Fibroblast of lung (primary cell): ENCODE measurements around the gene MBNL2. TPM values are rescaled to one million over a fixed set of nuclear protein-coding genes. Genes with fewer than 3 reads are reported as not detected.

Experiments
- DNase-seq, 2 donors: peaks; one replicate each; pipeline versions ENCODE4 v3.0.0 to v3.0.0-alpha.2; 2010; ENCODE audit warnings: low read depth in 2 of 2
- H2AFZ ChIP-seq: 2 replicates; pipeline ENCODE4 v1.5.1; 2012; ENCODE audit warnings: low read length, control low read depth, inconsistent platforms
- H3K27ac ChIP-seq: 2 replicates; pipeline ENCODE4 v1.5.1; 2011; ENCODE audit warnings: low read length, control low read depth; ENCODE audit not compliant: insufficient read depth
- H3K27me3 ChIP-seq: 2 replicates; pipeline ENCODE4 v1.5.1; 2011; ENCODE audit warnings: mild to moderate bottlenecking, low read length; ENCODE audit not compliant: control insufficient read depth, insufficient read depth
- H3K36me3 ChIP-seq: 2 replicates; pipeline ENCODE4 v1.5.1; 2011; ENCODE audit warnings: low read length; ENCODE audit not compliant: control insufficient read depth, insufficient read depth
- H3K4me1 ChIP-seq: 2 replicates; pipeline ENCODE4 v1.5.1; 2011; ENCODE audit warnings: low read length; ENCODE audit not compliant: control insufficient read depth, insufficient read depth; ENCODE audit errors: extremely low read depth
- H3K4me2 ChIP-seq: 2 replicates; pipeline ENCODE4 v1.5.1; 2011; ENCODE audit warnings: low read length, control low read depth; ENCODE audit not compliant: insufficient read depth; ENCODE audit errors: extremely low read depth
- H3K4me3 ChIP-seq, 4 experiments: fragments of 200-600 bp in 1 of 4; sonication (generic) in 1 of 4; replicated peaks in 1 of 4; 2 replicates each; pipeline ENCODE4 v1.5.1; 2011 to 2016; ENCODE audit warnings: low read length in 4 of 4, low read depth in 3 of 4, mild to moderate bottlenecking in 3 of 4, control low read depth in 2 of 4, inconsistent platforms in 1 of 4, mixed read lengths in 1 of 4; ENCODE audit not compliant: insufficient read depth in 1 of 4; ENCODE audit errors: control extremely low read depth in 1 of 4
- H3K79me2 ChIP-seq: 2 replicates; pipeline ENCODE4 v1.5.1; 2012; ENCODE audit warnings: mild to moderate bottlenecking, low read length, inconsistent platforms; ENCODE audit not compliant: control insufficient read depth, insufficient read depth
- H3K9ac ChIP-seq: 2 replicates; pipeline ENCODE4 v1.5.1; 2011; ENCODE audit warnings: mild to moderate bottlenecking, low read length, control low read depth; ENCODE audit not compliant: insufficient read depth
- H3K9me3 ChIP-seq: 2 replicates; pipeline ENCODE4 v1.5.1; 2012; ENCODE audit warnings: low read depth, low read length; ENCODE audit not compliant: control insufficient read depth, insufficient read depth
- H4K20me1 ChIP-seq: 2 replicates; pipeline ENCODE4 v1.5.1; 2011; ENCODE audit warnings: low read length; ENCODE audit not compliant: control insufficient read depth, insufficient read depth; ENCODE audit errors: extremely low read depth
- EZH2 ChIP-seq: IDR thresholded peaks from 2 replicates; pipeline ENCODE4 v1.5.1; 2012; ENCODE audit warnings: low read length, control low read depth, mild to moderate bottlenecking; ENCODE audit errors: missing control alignments
- polyA plus RNA-seq, 2 donors: library from polyadenylated mRNA; depleted of rRNA in 1 of 2; stranded (reverse) in 1 of 2; unstranded in 1 of 2; fragments of >200 nt; gene quantifications; 2 replicates each; pipeline ENCODE4 v1.2.1, GENCODE V29; 2011 to 2012; ENCODE audit warnings: missing spikeins in 1 of 2
- total RNA-seq: library from RNA; depleted of rRNA; stranded (reverse); fragments of >200 nt; gene quantifications from 2 replicates; pipeline ENCODE4 v1.2.1, GENCODE V29; 2014
- TF ChIP-seq, protein P1 (sequence below), 2 donors: IDR thresholded peaks in 1 of 2; conservative IDR thresholded peaks in 1 of 2; 1 replicate in 1 of 2; 2 replicates in 1 of 2; pipeline ENCODE4 v1.5.1; 2011 to 2012; ENCODE audit warnings: low read length in 2 of 2, control low read depth in 1 of 2, inconsistent platforms in 1 of 2, low read depth in 1 of 2, mild to moderate bottlenecking in 1 of 2

Gene MBNL2
- total and polyA plus RNA-seq, 2 donors (not counting 1 experiment from before 2014, with no cell fraction given): 48.9 to 61.1 TPM

GRCh38 chr13:97321101-97321500 lies 99.0 kb downstream of the MBNL2 start:
- Histone ChIP-seq H3K36me3 (no peaks in the 10 kb centered on the region), H3K9me3 (no peaks in the 10 kb centered on the region), H3K79me2 (peaks cover 26% of the 10 kb centered on the region), H4K20me1 (no peaks in the 10 kb centered on the region), H3K4me3 (no peak overlapping the region), H3K9ac (no peak overlapping the region), H3K4me1 (peaks cover 32% of the 10 kb centered on the region), H3K27ac (no peak overlapping the region), H3K27me3 (no peaks in the 10 kb centered on the region), H3K4me2 (no peak overlapping the region), H2AFZ (no peak overlapping the region)
- DNase-seq: no peak
- no peak for TF ChIP-seq EZH2
- TF ChIP-seq, protein P1, sequence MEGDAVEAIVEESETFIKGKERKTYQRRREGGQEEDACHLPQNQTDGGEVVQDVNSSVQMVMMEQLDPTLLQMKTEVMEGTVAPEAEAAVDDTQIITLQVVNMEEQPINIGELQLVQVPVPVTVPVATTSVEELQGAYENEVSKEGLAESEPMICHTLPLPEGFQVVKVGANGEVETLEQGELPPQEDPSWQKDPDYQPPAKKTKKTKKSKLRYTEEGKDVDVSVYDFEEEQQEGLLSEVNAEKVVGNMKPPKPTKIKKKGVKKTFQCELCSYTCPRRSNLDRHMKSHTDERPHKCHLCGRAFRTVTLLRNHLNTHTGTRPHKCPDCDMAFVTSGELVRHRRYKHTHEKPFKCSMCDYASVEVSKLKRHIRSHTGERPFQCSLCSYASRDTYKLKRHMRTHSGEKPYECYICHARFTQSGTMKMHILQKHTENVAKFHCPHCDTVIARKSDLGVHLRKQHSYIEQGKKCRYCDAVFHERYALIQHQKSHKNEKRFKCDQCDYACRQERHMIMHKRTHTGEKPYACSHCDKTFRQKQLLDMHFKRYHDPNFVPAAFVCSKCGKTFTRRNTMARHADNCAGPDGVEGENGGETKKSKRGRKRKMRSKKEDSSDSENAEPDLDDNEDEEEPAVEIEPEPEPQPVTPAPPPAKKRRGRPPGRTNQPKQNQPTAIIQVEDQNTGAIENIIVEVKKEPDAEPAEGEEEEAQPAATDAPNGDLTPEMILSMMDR (conservative IDR thresholded peaks at IDR 0.05 in 1 of 2, IDR thresholded peaks at IDR 0.05 in 1 of 2; ENCODE audit: low read depth in 1 of 2, low read length in 2 of 2): no peak

DNA sequence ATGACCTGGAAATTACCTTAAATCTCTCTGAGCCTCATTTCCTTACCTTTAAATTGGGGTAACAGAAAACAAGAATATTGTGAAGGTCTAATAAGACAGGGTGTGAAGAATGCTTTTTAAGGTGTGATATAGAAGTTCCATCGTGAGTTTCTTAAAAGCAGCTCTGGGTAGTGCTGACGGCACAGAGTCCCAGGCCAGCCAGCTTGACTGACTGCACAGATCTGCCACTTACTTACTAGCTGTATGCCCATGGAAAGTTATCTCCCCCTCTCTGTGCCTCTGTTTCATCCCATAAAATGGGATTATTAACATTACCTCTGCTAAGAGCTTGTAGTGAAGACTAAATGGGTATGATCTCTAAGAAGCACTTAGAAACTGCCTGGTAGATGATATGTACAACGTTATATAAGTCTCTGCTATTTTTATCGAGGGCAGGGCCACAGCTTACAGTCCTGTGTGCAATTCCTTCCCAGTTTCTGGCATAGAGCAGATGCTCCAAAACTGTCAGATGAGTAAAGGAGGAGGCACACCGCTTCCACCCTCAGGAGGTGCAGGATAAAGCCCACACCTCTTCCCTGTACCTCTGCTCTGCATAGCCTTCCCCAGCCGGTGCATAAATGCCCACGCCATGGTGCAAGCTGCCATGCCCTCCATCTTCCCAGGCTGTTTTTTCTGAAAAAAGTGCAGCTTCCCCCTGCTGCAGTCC lies 99.6 kb downstream of the MBNL2 start:
- no peak for TF ChIP-seq EZH2
- TF ChIP-seq, protein P1 (conservative IDR thresholded peaks at IDR 0.05 in 1 of 2, IDR thresholded peaks at IDR 0.05 in 1 of 2; ENCODE audit: low read depth in 1 of 2, low read length in 2 of 2): no peak
- no peak for DNase-seq

GRCh38 chr13:97322740-97323342 lies 100.7 kb downstream of the MBNL2 start:
- Histone ChIP-seq H3K27ac (peak overlapping the region; percentile 6), H3K9me3 (no peaks in the 10 kb centered on the region), H4K20me1 (no peaks in the 10 kb centered on the region), H3K27me3 (no peaks in the 10 kb centered on the region), H3K4me3 (no peak overlapping the region), H3K79me2 (peaks cover 26% of the 10 kb centered on the region), H2AFZ (no peak overlapping the region), H3K36me3 (no peaks in the 10 kb centered on the region), H3K4me2 (peak overlapping the region; percentile 30), H3K4me1 (peaks cover 33% of the 10 kb centered on the region), H3K9ac (no peak overlapping the region)
- DNase-seq: peak; percentile 60 to 63
- TF ChIP-seq, protein P1 (conservative IDR thresholded peaks at IDR 0.05 in 1 of 2, IDR thresholded peaks at IDR 0.05 in 1 of 2; ENCODE audit: low read depth in 1 of 2, low read length in 2 of 2): no peak
- TF ChIP-seq EZH2: no peak

More for the DNA sequence above, 99.6 kb downstream of the MBNL2 start:
- no peaks in the 10 kb centered on the region for H3K9me3 ChIP-seq
- no peak overlapping the region for H2AFZ ChIP-seq
- no peaks in the 10 kb centered on the region for H4K20me1 ChIP-seq
- H3K4me3 ChIP-seq: no peak overlapping the region
- H3K9ac ChIP-seq: no peak overlapping the region
- H3K79me2 ChIP-seq: peaks cover 24% of the 10 kb centered on the region
- peaks cover 29% of the 10 kb centered on the region for H3K4me1 ChIP-seq
- H3K36me3 ChIP-seq: no peaks in the 10 kb centered on the region
- H3K4me2 ChIP-seq: no peak overlapping the region
- no peak overlapping the region for H3K27ac ChIP-seq
- H3K27me3 ChIP-seq: no peaks in the 10 kb centered on the region
